ENCODE results near the gene TSR1. TPM values are rescaled to one million over a fixed set of nuclear protein-coding genes. Genes with fewer than 3 reads are reported as not detected.
A peak's percentile ranks its signal among the peaks of the same experiment; 100 is the strongest.

TSR1 gene
- total RNA-seq, 1 donor from 2014 or later, result 50.5 TPM

DNA sequence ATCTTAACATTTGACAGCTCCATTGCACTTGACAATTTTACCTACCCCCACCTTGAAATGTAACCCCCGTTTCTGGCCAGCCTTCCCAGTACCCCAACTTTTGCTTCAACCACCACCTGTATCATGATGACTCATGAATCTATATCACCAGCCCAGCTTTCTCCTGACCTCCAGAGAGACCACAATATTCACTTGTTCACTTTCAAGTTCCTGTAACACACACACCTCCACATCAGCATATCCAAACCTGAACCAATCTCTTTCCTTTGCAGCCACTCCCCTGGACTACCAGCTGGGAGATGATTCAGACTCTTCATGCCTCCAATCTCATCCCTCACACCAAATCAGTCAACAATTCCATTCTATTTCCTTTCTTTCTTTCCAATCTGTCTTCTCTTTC is 40.7 kb downstream of the TSR1 start:
- H3K9me3 Mint-ChIP-seq, result no peaks in the 10 kb centered on the region

DNA sequence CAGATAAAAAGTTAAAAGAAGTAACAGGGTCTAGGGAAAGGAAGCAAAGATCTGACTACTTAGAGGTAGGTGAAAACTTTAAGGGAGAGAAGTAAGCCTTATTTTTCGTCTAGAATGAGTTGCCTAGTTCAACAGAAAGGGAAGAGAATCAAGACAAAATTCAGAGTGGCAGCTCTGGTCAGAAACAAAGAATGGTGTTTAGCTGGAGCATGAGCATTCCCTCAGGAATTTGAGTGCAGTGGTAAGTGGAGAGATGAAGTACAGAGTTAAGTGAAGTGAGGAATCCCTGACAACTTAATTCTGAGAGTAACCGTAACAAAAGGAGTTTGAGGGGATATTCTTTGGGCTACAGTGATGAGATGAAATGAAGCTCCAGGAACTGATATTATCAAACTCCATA is 44.2 kb downstream of the TSR1 start:
- Mint-ChIP-seq H3K27me3 (ENCODE audit: low read depth) (no peaks in the 10 kb centered on the region), H3K27ac (ENCODE audit: unreplicated experiment) (no peak overlapping the region), H3K36me3 (ENCODE audit: low read depth) (peaks cover 38% of the 10 kb centered on the region), H3K9me3 (no peaks in the 10 kb centered on the region), H3K4me1 (peaks cover 13% of the 10 kb centered on the region), H3K4me3 (no peak overlapping the region)
- no peak for DNase-seq (ENCODE audit: low read depth, low spot score)
- TF ChIP-seq, protein P1, sequence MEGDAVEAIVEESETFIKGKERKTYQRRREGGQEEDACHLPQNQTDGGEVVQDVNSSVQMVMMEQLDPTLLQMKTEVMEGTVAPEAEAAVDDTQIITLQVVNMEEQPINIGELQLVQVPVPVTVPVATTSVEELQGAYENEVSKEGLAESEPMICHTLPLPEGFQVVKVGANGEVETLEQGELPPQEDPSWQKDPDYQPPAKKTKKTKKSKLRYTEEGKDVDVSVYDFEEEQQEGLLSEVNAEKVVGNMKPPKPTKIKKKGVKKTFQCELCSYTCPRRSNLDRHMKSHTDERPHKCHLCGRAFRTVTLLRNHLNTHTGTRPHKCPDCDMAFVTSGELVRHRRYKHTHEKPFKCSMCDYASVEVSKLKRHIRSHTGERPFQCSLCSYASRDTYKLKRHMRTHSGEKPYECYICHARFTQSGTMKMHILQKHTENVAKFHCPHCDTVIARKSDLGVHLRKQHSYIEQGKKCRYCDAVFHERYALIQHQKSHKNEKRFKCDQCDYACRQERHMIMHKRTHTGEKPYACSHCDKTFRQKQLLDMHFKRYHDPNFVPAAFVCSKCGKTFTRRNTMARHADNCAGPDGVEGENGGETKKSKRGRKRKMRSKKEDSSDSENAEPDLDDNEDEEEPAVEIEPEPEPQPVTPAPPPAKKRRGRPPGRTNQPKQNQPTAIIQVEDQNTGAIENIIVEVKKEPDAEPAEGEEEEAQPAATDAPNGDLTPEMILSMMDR (conservative IDR thresholded peaks at IDR 0.05), result no peak

More for the DNA sequence above, 40.7 kb downstream of the TSR1 start:
- DNase-seq (ENCODE audit: low read depth, low spot score), result no peak
- Mint-ChIP-seq H3K36me3 (ENCODE audit: low read depth) (peaks cover 46% of the 10 kb centered on the region), H3K4me3 (no peak overlapping the region), H3K4me1 (peaks cover 19% of the 10 kb centered on the region), H3K27ac (ENCODE audit: unreplicated experiment) (no peak overlapping the region), H3K27me3 (ENCODE audit: low read depth) (no peaks in the 10 kb centered on the region)
- TF ChIP-seq, protein P1 (conservative IDR thresholded peaks at IDR 0.05), result no peak

DNA sequence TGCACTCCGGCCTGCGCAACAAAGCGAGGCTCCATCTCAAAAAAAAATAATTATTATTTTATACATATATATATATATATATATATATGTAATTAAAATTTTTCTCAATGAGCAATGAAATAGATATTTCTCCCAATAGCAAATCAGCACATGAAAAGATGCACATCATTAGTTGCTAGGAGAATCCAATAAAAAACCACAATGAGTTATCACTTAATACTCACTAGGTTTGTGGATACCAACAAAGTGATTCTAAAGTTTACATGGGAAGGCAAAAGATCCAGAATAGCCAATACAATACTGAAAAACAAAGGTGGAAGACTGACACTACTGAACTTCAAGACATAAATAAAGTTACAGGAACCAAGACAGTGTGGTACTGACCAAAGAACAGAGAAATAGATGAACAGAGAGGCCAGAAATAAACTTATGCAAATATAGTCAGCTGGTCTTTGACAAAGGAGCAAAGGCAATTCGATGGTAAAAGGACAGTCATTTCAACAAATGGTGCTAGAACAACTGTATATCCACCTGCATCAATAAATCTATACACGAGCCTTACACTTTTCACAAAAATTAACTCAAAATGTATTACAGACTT is 46.3 kb downstream of the TSR1 start:
- H3K4me1 Mint-ChIP-seq, result peaks cover 10% of the 10 kb centered on the region
- H3K27me3 Mint-ChIP-seq (ENCODE audit: low read depth), result no peaks in the 10 kb centered on the region
- H3K36me3 Mint-ChIP-seq (ENCODE audit: low read depth), result peaks cover 26% of the 10 kb centered on the region
- TF ChIP-seq, protein P1 (conservative IDR thresholded peaks at IDR 0.05), result no peak
- no peak overlapping the region for H3K4me3 Mint-ChIP-seq
- no peaks in the 10 kb centered on the region for H3K9me3 Mint-ChIP-seq
- H3K27ac Mint-ChIP-seq (ENCODE audit: unreplicated experiment), result no peak overlapping the region
- no peak for DNase-seq (ENCODE audit: low read depth, low spot score)

DNA sequence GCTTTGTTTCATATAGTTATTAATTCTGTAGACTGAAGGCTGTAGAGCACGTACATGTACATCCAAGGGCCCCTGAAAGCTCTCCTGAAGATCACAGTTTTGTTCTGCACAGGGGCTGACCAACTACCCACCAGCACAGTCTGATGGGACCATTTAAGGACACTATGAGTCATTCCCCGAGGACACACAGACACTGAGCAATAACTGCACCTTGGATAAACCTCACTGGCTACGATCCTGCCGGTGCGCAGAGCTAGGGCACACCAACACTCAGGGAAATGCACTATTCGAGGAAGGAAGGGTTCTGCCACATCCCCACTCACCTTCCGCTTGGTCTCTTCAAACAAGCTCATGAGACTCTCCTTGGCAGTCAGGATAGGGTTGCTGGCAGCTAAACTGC is 53.0 kb downstream of the TSR1 start:
- no peaks in the 10 kb centered on the region for H3K27me3 Mint-ChIP-seq (ENCODE audit: low read depth)
- H3K9me3 Mint-ChIP-seq, result no peaks in the 10 kb centered on the region
- no peaks in the 10 kb centered on the region for H3K4me1 Mint-ChIP-seq
- DNase-seq (ENCODE audit: low read depth, low spot score), result no peak
- peaks cover 12% of the 10 kb centered on the region for H3K36me3 Mint-ChIP-seq (ENCODE audit: low read depth)
- no peak overlapping the region for H3K27ac Mint-ChIP-seq (ENCODE audit: unreplicated experiment)
- H3K4me3 Mint-ChIP-seq, result no peak overlapping the region
- TF ChIP-seq, protein P1 (conservative IDR thresholded peaks at IDR 0.05), result no peak

DNA sequence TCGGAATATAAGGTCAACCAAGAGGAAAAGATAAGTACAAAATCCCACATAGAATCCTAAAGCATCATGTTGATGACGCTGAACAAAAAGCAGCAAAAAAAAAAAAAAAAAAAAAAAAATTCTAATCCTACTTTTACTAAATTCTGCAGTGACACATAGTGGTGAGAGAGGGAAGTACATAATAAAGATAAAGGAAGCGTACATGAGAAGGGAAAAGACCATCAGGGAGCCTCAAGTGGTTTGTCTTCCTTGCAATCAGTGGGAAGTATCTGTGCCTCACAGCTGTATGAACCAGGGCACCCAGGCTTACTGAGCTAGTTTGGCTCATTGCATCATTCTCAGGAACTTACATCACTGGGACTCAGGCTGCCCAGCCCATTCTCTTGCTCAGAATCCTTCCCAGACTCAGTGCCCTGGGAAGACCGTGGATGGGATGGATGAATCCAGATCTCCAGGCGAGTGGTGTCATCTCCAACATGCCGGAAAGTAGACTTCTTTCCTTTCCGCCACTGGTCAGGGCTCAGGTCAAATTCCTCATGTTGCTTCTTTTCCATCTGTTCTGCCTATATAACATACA is 53.9 kb downstream of the TSR1 start:
- no peaks in the 10 kb centered on the region for H3K4me1 Mint-ChIP-seq
- no peak overlapping the region for H3K27ac Mint-ChIP-seq (ENCODE audit: unreplicated experiment)
- TF ChIP-seq, protein P1 (conservative IDR thresholded peaks at IDR 0.05), result peak; percentile 74
- no peak for DNase-seq (ENCODE audit: low read depth, low spot score)
- no peaks in the 10 kb centered on the region for H3K9me3 Mint-ChIP-seq
- H3K4me3 Mint-ChIP-seq, result no peak overlapping the region
- peaks cover 9% of the 10 kb centered on the region for H3K36me3 Mint-ChIP-seq (ENCODE audit: low read depth)
- no peaks in the 10 kb centered on the region for H3K27me3 Mint-ChIP-seq (ENCODE audit: low read depth)
